NCI-H1694 treated with DMSO at 0.1 percent for 48 hours (cell line): ENCODE results near the gene GNB5.
"Not testable (repeated sequence)": the region's sequence is repeated elsewhere in the genome, so short reads cannot be mapped to it uniquely, and the experiment has no call there.

Source experiments
- DNase-seq: peaks from one replicate; lab custom pipeline; 2025; lab: John Stamatoyannopoulos, UW

GNB5 gene

GRCh38 chr15:52191207-52191606, at the start of gene GNB5:
Gene GNB5 (minus strand): TSS chr15:52191392. CDS start chr15:52184676, 6,716 bp downstream.
- no peak for DNase-seq

- no peak for DNase-seq
These were observed 49.0 kb upstream of the GNB5 start for GRCh38 chr15:52240166-52240565.

GRCh38 chr15:52238989-52239525, 47.9 kb upstream of the GNB5 start:
- not testable (repeated sequence) for DNase-seq

- DNase-seq = no peak
These were observed 47.0 kb upstream of the GNB5 start for GRCh38 chr15:52238149-52238548.

- no peak for DNase-seq
These were observed 44.8 kb upstream of the GNB5 start for GRCh38 chr15:52236013-52236412.

GRCh38 chr15:52234596-52235541, 43.7 kb upstream of the GNB5 start:
- DNase-seq = no peak

- no peak for DNase-seq
These were observed 42.2 kb upstream of the GNB5 start for GRCh38 chr15:52233405-52233804.

GRCh38 chr15:52232327-52232726, 41.1 kb upstream of the GNB5 start:
- DNase-seq = no peak

GRCh38 chr15:52230073-52230472, 38.9 kb upstream of the GNB5 start:
- no peak for DNase-seq

GRCh38 chr15:52228921-52229320, 37.7 kb upstream of the GNB5 start:
- DNase-seq = no peak

GRCh38 chr15:52227456-52227855, 36.3 kb upstream of the GNB5 start:
- peak; percentile 66 for DNase-seq

- no peak for DNase-seq
These were observed 34.0 kb upstream of the GNB5 start for GRCh38 chr15:52225230-52225629.

GRCh38 chr15:52224211-52224610, 33.0 kb upstream of the GNB5 start:
- DNase-seq = no peak

- DNase-seq = no peak
These were observed 30.5 kb upstream of the GNB5 start for GRCh38 chr15:52221730-52222129.

- DNase-seq = no peak
These were observed 29.9 kb upstream of the GNB5 start for GRCh38 chr15:52220937-52221660.

- DNase-seq = no peak
These were observed 29.1 kb upstream of the GNB5 start for GRCh38 chr15:52220251-52220650.

GRCh38 chr15:52218816-52219215, 27.6 kb upstream of the GNB5 start:
- DNase-seq = no peak

GRCh38 chr15:52218371-52218770, 27.2 kb upstream of the GNB5 start:
- no peak for DNase-seq

- DNase-seq = no peak
These were observed 26.0 kb upstream of the GNB5 start for GRCh38 chr15:52217186-52217585.

- DNase-seq = no peak
These were observed 23.4 kb upstream of the GNB5 start for GRCh38 chr15:52214553-52214952.

- DNase-seq = no peak
These were observed 22.0 kb upstream of the GNB5 start for GRCh38 chr15:52213206-52213605.

GRCh38 chr15:52208306-52208946, 17.2 kb upstream of the GNB5 start:
- DNase-seq = peak; percentile 40
